H1 (cell line): ENCODE data around the gene RILPL1. TPM values are rescaled to one million over a fixed set of nuclear protein-coding genes. Genes with fewer than 3 reads are reported as not detected.

ENCODE experiments used
- polyA plus RNA-seq, 7 experiments: library from polyadenylated mRNA; depleted of rRNA in 3 of 7; stranded (reverse) in 5 of 7; unstranded in 2 of 7; fragments of >200 nt in 5 of 7; fragments of 200-250 nt in 2 of 7; gene quantifications; 1 replicate in 5 of 7; 2 replicates in 1 of 7; 4 replicates in 1 of 7; pipeline versions ENCODE4 v1.2.1 to v1.2.3, GENCODE V29; 2011 to 2013; ENCODE audit warnings: missing spikeins in 2 of 7, mixed read lengths in 2 of 7
- total RNA-seq: library from RNA; stranded (reverse); fragmentation: NEBNext Ultra II Directional; extraction: Animal tissue kit (Norgen Biotek cat#: 25700); gene quantifications from 2 replicates; pipeline ENCODE4 v1.2.1, GENCODE V29; 2021
- TF ChIP-seq, protein P1 (sequence below): fragments of 300-600 bp; sonication (generic); IDR thresholded peaks from 2 replicates; pipeline ENCODE4 v1.7.1; 2012; ENCODE audit warnings: low read length, moderate library complexity, mild to moderate bottlenecking, inconsistent platforms; ENCODE audit not compliant: insufficient replicate concordance

RILPL1 gene
- total and polyA plus RNA-seq, 2 of the 8 experiments (the other 6 are each of a cell fraction or from before 2014, with no cell fraction given), result 6.7 to 9.4 TPM

DNA sequence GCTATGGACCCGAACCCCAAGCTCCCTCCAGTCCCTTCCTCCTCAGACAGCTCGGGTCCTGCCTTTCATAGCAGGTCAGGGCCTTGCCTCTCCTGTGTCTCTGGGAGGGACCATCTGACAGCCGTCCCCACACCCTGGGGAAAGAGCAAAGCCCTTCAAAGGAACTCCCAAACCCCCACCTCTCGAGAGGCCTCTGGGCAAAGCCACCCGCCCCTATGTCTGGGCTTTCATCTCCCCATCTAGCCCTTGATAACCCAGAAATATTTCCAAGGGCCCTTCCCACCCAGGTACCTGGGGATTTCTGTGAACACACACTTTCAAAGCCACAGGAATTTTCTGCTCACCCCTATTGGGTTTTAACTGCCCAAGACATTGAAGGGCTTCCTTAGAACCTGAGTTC lies 43.4 kb downstream of the RILPL1 start (continued):
- TF ChIP-seq, protein P1, sequence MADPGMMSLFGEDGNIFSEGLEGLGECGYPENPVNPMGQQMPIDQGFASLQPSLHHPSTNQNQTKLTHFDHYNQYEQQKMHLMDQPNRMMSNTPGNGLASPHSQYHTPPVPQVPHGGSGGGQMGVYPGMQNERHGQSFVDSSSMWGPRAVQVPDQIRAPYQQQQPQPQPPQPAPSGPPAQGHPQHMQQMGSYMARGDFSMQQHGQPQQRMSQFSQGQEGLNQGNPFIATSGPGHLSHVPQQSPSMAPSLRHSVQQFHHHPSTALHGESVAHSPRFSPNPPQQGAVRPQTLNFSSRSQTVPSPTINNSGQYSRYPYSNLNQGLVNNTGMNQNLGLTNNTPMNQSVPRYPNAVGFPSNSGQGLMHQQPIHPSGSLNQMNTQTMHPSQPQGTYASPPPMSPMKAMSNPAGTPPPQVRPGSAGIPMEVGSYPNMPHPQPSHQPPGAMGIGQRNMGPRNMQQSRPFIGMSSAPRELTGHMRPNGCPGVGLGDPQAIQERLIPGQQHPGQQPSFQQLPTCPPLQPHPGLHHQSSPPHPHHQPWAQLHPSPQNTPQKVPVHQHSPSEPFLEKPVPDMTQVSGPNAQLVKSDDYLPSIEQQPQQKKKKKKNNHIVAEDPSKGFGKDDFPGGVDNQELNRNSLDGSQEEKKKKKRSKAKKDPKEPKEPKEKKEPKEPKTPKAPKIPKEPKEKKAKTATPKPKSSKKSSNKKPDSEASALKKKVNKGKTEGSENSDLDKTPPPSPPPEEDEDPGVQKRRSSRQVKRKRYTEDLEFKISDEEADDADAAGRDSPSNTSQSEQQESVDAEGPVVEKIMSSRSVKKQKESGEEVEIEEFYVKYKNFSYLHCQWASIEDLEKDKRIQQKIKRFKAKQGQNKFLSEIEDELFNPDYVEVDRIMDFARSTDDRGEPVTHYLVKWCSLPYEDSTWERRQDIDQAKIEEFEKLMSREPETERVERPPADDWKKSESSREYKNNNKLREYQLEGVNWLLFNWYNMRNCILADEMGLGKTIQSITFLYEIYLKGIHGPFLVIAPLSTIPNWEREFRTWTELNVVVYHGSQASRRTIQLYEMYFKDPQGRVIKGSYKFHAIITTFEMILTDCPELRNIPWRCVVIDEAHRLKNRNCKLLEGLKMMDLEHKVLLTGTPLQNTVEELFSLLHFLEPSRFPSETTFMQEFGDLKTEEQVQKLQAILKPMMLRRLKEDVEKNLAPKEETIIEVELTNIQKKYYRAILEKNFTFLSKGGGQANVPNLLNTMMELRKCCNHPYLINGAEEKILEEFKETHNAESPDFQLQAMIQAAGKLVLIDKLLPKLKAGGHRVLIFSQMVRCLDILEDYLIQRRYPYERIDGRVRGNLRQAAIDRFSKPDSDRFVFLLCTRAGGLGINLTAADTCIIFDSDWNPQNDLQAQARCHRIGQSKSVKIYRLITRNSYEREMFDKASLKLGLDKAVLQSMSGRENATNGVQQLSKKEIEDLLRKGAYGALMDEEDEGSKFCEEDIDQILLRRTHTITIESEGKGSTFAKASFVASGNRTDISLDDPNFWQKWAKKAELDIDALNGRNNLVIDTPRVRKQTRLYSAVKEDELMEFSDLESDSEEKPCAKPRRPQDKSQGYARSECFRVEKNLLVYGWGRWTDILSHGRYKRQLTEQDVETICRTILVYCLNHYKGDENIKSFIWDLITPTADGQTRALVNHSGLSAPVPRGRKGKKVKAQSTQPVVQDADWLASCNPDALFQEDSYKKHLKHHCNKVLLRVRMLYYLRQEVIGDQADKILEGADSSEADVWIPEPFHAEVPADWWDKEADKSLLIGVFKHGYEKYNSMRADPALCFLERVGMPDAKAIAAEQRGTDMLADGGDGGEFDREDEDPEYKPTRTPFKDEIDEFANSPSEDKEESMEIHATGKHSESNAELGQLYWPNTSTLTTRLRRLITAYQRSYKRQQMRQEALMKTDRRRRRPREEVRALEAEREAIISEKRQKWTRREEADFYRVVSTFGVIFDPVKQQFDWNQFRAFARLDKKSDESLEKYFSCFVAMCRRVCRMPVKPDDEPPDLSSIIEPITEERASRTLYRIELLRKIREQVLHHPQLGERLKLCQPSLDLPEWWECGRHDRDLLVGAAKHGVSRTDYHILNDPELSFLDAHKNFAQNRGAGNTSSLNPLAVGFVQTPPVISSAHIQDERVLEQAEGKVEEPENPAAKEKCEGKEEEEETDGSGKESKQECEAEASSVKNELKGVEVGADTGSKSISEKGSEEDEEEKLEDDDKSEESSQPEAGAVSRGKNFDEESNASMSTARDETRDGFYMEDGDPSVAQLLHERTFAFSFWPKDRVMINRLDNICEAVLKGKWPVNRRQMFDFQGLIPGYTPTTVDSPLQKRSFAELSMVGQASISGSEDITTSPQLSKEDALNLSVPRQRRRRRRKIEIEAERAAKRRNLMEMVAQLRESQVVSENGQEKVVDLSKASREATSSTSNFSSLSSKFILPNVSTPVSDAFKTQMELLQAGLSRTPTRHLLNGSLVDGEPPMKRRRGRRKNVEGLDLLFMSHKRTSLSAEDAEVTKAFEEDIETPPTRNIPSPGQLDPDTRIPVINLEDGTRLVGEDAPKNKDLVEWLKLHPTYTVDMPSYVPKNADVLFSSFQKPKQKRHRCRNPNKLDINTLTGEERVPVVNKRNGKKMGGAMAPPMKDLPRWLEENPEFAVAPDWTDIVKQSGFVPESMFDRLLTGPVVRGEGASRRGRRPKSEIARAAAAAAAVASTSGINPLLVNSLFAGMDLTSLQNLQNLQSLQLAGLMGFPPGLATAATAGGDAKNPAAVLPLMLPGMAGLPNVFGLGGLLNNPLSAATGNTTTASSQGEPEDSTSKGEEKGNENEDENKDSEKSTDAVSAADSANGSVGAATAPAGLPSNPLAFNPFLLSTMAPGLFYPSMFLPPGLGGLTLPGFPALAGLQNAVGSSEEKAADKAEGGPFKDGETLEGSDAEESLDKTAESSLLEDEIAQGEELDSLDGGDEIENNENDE, result no peak
